GM18870 (cell line): ENCODE results near the gene UBE2F.
"Not testable (repeated sequence)": the region's sequence is repeated elsewhere in the genome, so short reads cannot be mapped to it uniquely, and the experiment has no call there.

Experiments
- ATAC-seq: cut with Tn5 transposase; IDR thresholded peaks from one replicate; pipeline ENCODE4 v1.9.1; 2021; ENCODE audit warnings: moderate library complexity; ENCODE audit not compliant: unreplicated experiment

UBE2F gene

DNA sequence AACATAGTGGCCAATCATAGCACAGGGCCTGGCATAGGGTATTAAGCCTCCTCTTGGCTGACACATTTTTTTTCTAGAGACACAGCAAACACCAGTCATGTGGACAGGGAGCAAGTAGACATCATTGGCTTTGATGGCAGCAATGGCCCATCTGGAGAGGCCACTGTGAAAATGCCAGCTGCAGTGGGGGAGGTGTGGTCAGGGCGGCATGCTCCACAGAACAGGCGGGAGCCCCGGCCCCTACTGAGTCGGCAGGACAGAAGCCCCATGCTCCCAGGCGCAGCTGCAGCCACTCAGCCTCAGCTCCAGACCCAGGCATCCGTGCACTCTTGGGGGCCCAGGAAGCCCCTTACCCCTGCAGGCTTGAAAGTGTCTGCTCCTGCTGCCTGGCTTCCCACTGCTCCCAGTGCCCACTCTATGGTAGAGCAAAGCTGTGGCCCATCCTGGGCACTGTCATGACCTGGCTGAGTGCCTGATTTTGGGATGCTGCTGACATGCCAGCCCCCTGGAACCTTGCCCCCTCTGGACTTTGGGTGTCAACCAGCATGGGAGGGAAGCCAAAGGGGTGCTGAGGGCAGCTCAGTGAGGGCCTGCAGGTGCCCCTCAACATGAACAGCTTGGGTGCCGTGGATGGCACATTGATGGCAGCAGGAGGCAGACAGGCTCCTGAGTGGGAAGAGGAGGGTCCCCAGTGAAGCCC is 23.3 kb upstream of the UBE2F start:
- no peak for ATAC-seq

DNA sequence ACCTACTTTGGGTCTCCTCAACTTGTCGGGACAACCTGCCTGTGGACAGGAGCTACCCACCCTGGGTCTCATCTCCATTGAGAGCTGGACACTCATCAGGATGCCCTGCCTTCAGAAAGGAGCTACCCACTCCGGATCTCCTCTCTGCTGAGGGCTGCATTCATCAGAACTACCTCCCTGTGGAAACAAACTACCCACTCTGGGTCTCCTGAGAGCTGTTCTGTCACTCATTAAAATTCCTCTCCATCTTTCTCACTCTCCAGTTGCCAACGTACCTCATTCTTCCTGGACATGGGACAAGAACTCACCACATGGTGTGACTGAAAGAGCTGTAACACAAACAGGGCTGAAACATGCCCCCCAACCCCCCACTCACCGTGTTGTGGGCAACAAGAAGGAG is 22.5 kb upstream of the UBE2F start:
- no peak for ATAC-seq

DNA sequence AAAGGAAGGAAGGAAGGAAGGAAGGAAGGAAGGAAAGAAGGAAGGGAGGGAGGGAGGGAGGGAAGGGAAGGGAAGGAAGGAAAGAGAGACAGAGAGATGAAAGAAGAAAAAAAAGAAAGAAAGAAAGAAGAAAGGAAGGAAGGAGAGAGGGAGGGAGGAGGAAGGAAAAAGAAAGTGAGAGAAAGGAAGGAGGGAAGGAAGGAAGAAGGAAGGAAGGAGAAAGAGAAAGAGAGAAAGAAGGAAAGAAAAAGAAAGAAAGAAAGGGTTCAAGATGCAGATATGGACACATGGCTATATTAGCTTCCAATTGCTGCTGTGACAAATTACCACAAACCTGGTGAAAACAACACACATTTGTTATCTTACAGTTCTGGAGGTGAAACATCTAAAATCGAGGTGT is 20.4 kb upstream of the UBE2F start:
- no peak for ATAC-seq

DNA sequence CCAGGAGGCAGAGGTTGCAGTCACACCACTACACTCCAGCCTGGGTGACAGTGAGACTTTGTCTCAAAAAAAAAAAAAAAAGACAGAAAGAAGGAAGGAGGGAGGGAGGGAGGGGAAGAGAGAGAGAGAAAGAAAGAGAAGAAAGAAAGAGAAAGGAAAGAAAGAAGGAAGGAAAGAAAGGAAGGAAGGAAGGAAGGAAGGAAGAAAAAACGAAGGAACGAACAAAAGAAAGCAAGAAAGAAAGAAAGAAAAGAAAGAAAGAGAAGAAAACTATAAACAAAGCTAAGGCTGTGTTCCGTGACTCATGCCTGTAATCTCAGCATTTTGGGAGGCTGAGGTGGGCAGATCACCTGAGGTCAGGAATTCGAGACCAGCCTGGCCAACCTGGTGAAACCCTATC is 15.5 kb upstream of the UBE2F start:
- ATAC-seq = not testable (repeated sequence)

DNA sequence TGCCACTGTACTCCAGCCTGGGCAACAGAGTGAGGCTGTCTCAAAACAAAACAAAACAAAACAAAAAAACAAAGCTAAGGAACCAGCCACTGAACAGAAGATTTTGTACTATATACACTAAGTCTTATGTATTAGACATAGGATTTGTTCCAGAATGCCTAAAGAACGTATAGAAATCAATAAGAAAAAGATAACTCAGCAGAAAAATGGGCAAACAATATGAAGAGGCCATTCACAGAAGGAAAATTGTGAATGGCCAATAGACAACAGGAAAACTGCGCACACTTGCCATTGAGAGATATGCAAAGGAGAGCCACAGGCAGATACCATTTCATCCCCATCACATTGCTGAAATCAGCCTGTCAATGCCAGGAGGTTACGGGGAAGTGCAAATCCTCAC is 14.9 kb upstream of the UBE2F start:
- no peak for ATAC-seq

DNA sequence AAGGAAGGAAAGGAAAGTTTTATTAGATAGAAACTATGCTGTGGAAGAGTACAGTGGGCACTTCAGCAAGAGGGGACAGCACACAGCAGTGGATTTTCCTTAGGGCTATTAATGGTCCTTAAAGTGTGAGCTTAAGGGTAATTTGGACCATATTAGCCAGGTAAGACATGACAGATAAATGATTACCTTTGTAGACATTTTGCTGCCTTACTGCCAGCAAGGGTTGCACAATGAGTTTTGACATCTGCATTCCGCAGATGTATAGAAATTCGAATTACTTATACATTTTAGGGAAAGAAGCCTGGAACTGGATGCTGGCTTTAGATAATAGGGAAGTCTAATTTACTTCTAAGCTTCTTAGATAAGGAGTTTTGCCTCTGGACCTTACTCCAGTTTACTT is 14.0 kb upstream of the UBE2F start:
- no peak for ATAC-seq

DNA sequence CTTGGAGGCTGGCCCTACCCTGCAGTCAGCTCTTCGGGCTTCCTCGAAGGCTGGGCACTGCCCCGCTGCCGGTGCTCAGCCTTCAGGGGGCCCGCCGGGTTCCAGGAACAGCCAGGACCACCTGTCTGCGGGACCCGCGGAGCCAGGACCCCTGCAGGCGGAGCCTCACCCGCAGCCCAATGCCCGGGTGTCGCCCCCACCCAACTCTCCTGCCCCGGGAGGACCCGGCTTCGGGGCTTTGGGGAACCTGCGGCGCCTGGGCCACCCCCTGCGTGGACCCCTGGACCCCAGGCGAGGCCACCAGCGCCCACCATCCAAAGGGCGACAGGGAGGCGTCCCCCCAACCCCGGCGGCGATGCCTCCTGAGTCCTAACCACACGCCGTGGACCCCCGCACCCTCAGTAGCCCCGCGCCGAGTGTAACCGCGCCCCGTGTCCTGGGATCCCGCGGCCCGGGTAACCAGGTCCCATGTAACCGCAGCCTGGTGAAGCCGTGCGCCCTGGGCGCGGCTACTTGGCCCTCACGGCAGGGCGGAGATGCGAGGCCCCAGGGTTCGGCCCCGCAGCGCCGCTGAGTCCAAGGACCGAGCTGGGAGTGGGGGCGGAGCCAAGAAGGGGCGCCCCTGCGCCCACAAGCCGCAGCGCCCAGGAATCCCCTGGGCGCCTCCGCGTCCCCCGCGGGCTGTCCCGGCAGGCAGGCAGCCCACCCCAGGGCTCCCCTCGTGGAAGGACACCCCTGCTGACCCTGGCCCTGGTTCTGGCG is 11.0 kb upstream of the UBE2F start:
- no peak for ATAC-seq

DNA sequence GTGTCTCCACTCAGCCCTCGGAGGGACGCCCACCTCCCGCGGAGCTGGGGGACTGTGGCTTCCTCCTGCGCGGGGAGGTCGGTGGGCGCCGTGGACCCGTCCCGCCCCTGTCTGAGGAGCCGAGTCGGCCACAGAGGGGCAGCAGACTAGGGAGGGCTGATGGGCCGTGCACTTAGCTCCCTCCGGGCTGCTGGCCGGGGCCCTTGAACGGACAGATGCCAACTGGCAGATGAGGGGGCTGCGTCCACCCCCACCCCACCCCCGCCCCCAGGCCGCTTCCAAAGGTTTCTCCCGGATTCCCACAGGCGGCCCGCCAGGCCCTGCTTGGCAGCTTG is 10.4 kb upstream of the UBE2F start:
- ATAC-seq = no peak

DNA sequence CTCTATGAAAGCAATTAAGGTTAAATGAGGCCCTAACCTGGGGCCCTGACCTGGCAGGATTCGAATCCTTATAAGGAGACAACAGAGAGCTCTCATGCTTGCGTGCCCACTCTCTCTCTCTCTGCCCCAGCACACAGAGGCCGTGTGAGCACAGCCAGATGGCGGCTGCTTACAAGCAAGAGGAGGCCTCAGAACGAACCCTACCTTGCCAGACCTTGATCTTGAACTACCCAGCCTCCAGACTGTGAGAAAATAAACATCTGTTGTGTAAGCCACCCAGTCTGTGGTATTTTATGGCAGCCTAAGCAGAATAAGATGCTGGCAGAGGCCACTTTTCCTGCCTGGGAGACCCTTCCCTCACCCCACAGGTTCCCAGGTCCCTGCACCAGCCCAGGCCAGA is 5.2 kb upstream of the UBE2F start:
- no peak for ATAC-seq

DNA sequence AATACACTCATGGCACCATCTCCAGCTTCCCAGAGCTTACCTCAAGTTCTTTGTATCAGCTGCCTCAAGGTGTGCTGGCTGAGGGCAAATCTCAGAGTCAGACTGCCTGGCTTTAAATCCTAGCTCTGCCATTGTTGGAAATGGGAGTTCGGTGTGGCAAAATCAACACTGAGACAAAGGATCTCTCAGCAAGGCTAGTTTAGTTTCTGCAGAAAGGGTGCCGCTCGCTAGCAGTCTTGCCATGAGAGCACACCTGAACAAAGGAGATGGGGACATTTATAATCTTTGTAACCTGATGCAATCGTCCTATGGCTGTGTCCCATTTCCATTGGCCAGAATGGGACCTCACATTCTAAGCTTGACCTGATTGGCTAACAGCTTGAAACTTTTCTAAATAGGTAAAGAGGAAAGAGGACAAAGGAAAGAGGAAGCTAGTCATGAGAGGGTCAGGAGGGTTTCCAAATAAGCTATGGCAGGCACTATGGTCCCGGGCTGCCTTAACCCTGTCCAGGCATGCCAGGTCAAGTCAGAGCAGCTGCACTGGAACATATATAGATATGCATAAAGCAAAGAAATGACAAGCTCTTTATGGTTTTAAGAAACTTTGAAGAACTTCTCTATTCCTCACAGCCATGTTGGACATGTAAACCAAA is 4.3 kb upstream of the UBE2F start:
- no peak for ATAC-seq

DNA sequence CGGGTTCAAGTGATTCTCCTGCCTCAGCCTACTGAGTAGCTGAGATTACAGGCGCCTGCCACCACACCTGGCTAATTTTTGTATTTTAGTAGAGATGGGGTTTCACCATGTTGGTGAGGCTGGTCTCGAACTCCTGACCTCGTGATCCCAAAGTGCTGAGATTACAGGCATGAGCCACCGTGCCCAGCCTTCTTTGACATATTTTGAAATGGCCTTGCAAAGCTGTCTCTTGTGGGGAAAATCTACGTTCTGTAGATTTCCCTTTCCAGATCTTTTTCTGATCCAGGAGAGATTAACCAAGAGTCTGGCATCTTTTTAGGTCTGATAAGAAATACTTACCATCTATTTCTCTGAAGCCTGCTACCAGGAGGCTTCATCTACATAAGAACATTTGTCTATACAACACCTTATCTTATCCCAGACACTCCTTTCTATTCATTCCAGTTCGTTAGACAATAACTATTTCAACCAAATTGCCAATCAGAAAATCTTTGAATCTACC is 3.3 kb upstream of the UBE2F start:
- not testable (repeated sequence) for ATAC-seq

DNA sequence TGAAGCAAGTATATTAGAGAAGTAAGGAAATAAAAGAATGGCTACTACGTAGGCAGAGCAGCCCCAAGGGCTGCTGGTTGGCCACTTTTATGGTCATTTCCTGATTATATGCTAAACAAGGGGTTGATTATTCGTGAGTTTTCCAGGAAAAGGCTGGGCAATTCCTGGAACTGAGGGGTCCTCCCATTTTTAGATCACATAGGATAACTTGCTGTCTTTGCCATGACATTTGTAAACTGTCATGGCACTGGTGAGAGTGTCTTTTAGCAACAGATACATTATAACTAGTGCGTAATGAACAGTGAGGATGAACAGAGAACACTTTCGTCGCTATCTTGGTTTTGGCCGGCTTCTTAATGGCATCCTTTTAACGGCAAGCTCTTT is 2.6 kb upstream of the UBE2F start:
- ATAC-seq = no peak

DNA sequence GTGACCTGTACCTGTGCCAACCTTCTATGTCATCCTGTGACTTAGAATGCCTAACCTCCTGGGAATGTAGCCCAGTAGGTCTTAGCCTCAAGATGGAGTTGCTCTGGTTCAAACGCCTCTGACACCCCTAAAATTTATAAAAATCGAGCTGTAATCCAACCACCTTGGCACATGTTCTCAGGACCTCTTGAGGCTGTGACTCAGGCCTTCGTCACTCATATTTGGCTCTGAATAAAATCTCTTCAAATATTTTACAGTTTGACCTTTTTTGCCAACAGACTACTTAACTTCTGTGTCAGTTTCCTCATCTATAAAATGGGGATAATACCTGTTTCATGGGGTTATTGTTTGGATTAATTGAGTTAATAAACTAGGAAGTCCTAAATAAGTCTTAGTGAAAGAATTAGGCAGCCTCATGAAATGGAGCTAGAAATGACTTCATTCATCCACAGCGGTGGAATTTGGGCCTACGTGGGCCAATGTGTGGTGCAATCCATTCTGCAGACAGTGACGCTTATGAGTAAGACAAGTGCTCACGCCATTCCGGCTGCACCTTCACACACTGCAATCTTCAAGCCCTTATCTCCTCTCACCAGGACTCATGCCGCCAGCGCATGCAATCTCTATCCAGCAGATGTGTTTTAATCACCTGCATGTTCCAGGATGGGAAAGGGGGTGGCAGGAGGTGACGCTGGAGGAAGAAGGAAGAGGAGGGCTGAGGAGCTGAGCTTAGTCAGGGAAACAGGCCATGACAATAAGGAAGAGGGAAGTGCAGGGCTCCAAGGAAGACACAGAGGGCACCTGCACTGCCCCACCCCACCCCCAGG is 2.0 kb upstream of the UBE2F start:
- no peak for ATAC-seq

DNA sequence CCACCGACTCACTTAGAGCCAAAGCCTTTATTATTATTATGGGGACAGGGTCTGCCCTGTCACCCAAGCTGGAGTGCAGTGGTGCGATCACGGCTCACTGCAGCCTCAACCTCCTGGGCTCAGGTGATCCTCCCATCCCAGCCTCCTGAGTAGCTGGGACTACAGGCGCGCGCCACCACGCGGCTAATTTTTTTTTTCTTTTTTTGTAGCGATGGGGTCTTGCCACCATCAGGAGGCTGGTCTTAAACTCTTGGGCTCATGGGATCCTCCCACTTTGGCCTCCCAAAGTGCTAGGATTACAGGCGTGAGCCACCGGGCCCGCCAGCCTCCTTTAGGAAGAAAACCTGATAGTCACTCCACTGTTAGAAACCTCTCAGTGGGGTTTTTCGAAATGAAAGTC is 970 bp upstream of the UBE2F start:
- not testable (repeated sequence) for ATAC-seq

DNA sequence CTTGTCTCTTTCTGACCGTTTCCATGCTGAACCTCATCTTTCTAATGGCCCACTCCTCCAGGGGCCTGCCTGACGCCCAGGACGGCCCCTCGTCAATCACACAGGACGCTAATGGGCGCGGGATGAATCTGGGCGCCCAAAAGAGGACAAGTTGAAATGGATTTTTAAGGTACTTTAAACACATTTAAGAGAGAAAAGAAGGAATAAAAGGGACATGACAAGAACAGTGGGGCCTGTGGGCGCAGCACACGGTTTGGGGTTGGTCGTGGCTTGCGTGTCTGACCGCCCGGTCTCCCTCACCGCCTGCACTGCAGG is 607 bp upstream of the UBE2F start:
- no peak for ATAC-seq

DNA sequence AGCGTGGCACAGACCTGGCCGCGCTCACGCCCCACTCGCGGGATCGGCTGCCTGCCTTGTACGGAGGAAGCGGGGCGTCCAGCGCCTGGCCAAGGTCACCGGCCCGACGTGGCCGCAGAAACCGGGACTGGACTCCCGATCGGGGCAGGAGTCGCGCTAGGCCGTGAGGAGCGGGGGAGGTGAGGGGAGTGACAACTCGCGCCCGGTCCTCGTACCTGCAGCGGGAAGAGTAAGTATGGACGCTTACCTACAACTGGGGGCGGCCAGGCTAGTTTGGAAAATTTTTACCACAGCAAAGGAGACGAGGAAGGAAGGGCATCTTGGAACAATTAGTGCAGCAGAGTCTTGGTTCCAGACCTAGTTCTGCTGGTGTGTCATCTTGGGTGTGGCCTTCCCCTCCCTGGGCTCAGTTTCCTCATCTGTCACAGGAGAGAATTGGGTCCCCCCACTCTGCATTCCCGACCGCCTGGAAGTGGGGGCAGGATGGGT is 693 bp downstream of the UBE2F start:
- no peak for ATAC-seq

DNA sequence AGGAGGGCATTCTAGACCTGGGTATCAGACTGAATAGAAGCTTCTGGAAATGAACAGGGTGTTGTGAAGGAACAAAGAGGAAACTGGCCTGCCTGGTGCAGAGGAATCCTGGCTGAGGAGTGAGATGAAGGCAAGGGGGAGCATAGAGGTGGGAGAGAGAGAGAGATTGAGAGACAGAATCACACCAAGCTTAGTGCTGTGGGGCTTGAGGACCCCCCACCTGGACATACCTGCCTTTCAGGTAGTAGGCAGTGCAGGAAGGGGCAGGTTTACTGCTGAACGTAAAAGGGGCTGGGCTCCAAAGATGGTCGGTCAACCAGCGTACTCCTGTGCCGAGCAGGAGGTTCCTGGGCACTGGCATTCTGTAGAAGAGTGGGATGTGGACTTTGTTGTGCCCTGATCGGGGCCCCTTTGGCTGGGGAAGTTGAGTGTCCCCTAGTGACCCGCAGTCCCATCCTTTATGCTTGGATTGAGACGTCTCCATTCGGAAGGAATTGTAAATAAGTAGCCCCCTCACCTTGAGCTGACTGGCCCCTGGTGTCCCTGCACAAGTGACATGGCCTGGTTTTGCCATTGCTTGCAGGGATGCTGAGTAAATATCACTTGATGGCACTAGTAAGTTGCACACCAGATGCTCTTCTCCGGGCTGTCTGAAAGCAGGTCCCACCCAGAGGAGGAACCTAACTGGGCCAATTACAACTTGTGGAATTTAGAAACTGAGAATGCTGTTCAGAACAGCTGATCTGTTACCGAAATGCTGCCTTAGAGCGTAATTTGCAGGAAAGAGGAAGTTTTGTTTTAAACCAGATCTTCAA is 1.4 kb downstream of the UBE2F start:
- ATAC-seq = peak; percentile 47

DNA sequence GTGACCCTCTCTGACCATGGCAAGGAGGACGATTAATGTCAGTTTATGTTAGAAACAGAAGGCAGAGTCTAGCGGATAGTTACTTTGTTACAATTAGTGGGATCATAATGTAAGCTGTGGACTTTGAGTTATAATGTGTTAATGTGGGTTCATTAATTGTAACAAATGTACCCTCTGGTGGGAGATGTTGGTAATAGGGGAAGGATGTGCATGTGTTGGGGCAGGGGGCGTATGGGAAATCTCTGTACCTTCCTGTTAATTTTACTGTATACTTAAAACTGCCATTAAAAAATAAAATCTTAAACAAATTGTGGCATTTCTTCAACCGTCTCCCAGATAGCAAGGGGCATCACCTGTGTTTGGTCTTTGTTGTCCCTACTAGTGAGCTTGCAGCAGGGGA is 4.8 kb downstream of the UBE2F start:
- no peak for ATAC-seq

DNA sequence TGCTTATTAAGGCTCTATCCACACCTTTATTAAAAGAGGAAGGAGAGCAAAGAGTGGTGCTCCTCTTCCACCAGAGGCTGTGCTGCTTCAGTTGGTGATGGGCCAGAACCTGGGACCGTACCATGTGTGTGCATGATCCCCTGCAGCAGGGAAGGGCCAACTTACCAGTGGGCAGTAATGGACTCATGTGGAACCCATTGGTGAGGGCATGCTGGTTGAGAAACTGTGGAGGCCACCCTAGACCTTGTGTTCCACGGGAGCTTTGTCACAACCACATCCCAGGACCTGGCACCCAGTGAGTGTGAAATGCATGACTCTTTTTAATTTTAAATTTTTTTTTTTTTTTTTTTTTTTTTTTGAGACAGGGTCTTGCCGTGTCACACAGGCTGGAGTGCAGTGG is 5.4 kb downstream of the UBE2F start:
- ATAC-seq = no peak

DNA sequence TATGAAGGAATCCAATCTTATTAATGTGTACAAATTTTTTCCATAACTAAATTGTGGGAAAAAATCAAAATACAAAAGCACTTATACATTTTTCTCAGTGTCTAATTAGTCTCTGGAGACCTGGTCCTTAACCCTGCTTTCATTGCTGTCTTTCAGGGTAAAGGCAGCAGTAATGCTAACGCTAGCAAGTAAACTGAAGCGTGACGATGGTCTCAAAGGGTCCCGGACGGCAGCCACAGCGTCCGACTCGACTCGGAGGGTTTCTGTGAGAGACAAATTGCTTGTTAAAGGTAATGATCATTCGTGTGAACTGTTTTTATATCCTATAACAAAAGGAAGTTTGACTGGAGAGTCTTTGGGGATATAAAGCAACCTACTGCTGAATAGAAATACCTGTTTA is 6.1 kb downstream of the UBE2F start:
- no peak for ATAC-seq

DNA sequence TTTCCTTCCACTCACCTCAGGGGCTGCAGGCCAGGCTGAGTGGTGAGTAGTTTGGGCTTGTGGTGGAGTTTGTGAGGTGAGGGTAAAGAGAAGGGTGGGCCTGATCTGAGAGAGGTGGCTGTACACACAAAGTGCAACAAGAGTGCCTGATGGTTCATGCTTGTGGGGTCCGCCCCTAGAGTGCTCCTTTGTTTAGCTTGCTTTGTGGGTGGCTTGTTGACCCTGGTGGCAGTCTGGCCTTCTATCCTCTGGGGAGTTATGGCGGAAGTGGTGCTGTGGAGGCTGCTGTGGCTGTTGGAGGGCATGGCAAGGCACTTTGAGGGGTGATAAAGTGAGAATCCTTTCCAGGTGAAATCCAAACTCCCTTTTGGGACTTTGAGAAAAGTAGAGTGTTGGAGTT is 10.6 kb downstream of the UBE2F start:
- no peak for ATAC-seq
